K562 (cell line): ENCODE results near the gene ZNF141.

Source experiments
- BRF1 ChIP-seq: IDR thresholded peaks from 3 replicates; pipeline ENCODE4 v1.6.1; 2011; ENCODE audit warnings: borderline replicate concordance, mild to moderate bottlenecking; ENCODE audit not compliant: insufficient read length; ENCODE audit errors: extremely low read depth
- CBX2 ChIP-seq: fragments of 200-600 bp; sonication (generic); IDR thresholded peaks from one replicate; pipeline ENCODE4 v1.6.1; 2012; ENCODE audit warnings: mild to moderate bottlenecking, low read length, inconsistent platforms; ENCODE audit not compliant: insufficient read depth, poor library complexity, severe bottlenecking
- HEY1 ChIP-seq: fragments of 250-450 bp; sonication (Bioruptor Pico); IDR thresholded peaks from 2 replicates; pipeline ENCODE4 v1.5.0; 2020; ENCODE audit warnings: mild to moderate bottlenecking, moderate library complexity, borderline replicate concordance
- MED1 ChIP-seq: sonication (generic); formaldehyde crosslinking; IDR thresholded peaks from 2 replicates; pipeline ENCODE4 v1.8.1; 2023; ENCODE audit warnings: missing genetic modification reagents, borderline replicate concordance
- NUFIP1 ChIP-seq: fragments of 450-650 bp; IDR thresholded peaks from 2 replicates; pipeline ENCODE4 v1.6.1; 2018; ENCODE audit not compliant: partially characterized antibody
- TF ChIP-seq, protein P1 (sequence below), 3 experiments: IDR thresholded peaks in 2 of 3; conservative IDR thresholded peaks in 1 of 3; 2 replicates each; pipeline ENCODE4 v1.5.1; 2011 to 2012; ENCODE audit warnings: low read length in 3 of 3, mild to moderate bottlenecking in 3 of 3, control low read depth in 2 of 3, improper control_type of control experiment in 1 of 3, inconsistent platforms in 1 of 3, low read depth in 1 of 3, mixed read lengths in 1 of 3, moderate library complexity in 1 of 3; ENCODE audit not compliant: insufficient read depth in 2 of 3

DNA sequence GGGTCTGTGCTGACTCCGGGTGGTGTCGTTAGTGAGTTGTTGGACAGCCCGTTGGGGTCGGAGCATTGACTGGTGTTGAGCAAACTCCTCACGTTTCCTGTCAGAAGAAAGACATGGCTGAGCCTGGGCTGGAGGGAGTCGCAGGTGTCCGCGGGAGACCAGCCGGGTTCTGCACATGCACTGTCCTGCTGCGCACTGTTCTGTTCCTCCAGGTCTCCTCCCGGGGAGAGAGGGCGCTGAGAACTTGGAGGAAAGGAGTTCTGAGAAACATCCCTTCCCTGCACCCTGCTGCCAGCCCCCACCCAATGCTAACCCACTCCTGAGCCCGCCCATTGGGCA, 1.1 kb downstream of the ZNF141 start:
- TF ChIP-seq CBX2 (no peak), HEY1 (CRISPR knock-in tag) (no peak), MED1 (CRISPR knock-in tag) (no peak), NUFIP1 (no peak), BRF1 (no peak)
- TF ChIP-seq, protein P1, sequence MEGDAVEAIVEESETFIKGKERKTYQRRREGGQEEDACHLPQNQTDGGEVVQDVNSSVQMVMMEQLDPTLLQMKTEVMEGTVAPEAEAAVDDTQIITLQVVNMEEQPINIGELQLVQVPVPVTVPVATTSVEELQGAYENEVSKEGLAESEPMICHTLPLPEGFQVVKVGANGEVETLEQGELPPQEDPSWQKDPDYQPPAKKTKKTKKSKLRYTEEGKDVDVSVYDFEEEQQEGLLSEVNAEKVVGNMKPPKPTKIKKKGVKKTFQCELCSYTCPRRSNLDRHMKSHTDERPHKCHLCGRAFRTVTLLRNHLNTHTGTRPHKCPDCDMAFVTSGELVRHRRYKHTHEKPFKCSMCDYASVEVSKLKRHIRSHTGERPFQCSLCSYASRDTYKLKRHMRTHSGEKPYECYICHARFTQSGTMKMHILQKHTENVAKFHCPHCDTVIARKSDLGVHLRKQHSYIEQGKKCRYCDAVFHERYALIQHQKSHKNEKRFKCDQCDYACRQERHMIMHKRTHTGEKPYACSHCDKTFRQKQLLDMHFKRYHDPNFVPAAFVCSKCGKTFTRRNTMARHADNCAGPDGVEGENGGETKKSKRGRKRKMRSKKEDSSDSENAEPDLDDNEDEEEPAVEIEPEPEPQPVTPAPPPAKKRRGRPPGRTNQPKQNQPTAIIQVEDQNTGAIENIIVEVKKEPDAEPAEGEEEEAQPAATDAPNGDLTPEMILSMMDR (IDR thresholded peaks at IDR 0.05 in 2 of 3, conservative IDR thresholded peaks at IDR 0.05 in 1 of 3; ENCODE audit: insufficient read depth in 2 of 3, low read depth in 1 of 3, low read length in 3 of 3): no peak
